Measurements from ENCODE around the gene TM9SF3. TPM values are rescaled to one million over a fixed set of nuclear protein-coding genes. Genes with fewer than 3 reads are reported as not detected.

Gene TM9SF3
- total and polyA plus RNA-seq, 10 of the 15 experiments (the other 5 are each of a cell fraction or from before 2014, with no cell fraction given) = 17.1 to 85.4 (median 44.9) TPM

GRCh38 chr10:96609510-96609909 is 22.7 kb upstream of the TM9SF3 start:
- Histone ChIP-seq H3K4me2 (ENCODE audit: control insufficient read depth, insufficient read depth) (no peak overlapping the region), H3K4me1 (ENCODE audit: control insufficient read depth, insufficient read depth, low read length) (no peaks in the 10 kb centered on the region), H3K4me3 (no peak overlapping the region), H3K79me2 (ENCODE audit: control insufficient read depth, insufficient read depth, low read length) (no peaks in the 10 kb centered on the region), H3K27me3 (replicated peaks in 1 of 2; ENCODE audit: control insufficient read depth in 2 of 2, insufficient read depth in 2 of 2, low read length in 1 of 2) (no peaks in the 10 kb centered on the region), H3K9ac (ENCODE audit: control insufficient read depth, insufficient read depth, low read length) (no peak overlapping the region), H4K20me1 (ENCODE audit: control insufficient read depth, insufficient read depth) (no peaks in the 10 kb centered on the region), H3K36me3 (ENCODE audit: control insufficient read depth in 2 of 2, insufficient read depth in 2 of 2, low read length in 1 of 2) (peaks cover 25 to 45% of the 10 kb centered on the region in 2 experiments), H3K27ac (ENCODE audit: control insufficient read depth, insufficient read depth) (no peak overlapping the region), H3K9me3 (replicated peaks; ENCODE audit: control insufficient read depth, insufficient read depth, low read length) (no peaks in the 10 kb centered on the region), H2AFZ (ENCODE audit: control insufficient read depth, low read depth, low read length) (no peak overlapping the region)
- in situ Hi-C loops (cut with MboI) = no loop called here
- TF ChIP-seq ZBTB33 (IDR thresholded peaks at IDR 0.05) (no peak), TCF7 (IDR thresholded peaks at IDR 0.05; ENCODE audit: borderline replicate concordance) (no peak), ZNF274 (IDR thresholded peaks at IDR 0.05; ENCODE audit: insufficient read depth, insufficient read length) (no peak), PKNOX1 (IDR thresholded peaks at IDR 0.05) (no peak), BCLAF1 (IDR thresholded peaks at IDR 0.05) (no peak), ATF2 (IDR thresholded peaks at IDR 0.05; ENCODE audit: low read length) (no peak), RB1 (IDR thresholded peaks at IDR 0.05; ENCODE audit: borderline replicate concordance) (no peak), CHD4 (IDR thresholded peaks at IDR 0.05) (no peak), CEBPB (IDR thresholded peaks at IDR 0.05; ENCODE audit: borderline replicate concordance in 1 of 2, low read depth in 2 of 2, low read length in 2 of 2) (no peak), YBX1 (IDR thresholded peaks at IDR 0.05) (no peak), RELA (IDR thresholded peaks at IDR 0.05; ENCODE audit: borderline replicate concordance, partially characterized antibody) (no peak), RELB (IDR thresholded peaks at IDR 0.05; ENCODE audit: low read depth) (no peak), NR2C2 (IDR thresholded peaks at IDR 0.05; ENCODE audit: borderline replicate concordance, control insufficient read depth, insufficient read length, low read depth) (no peak), IKZF1 (conservative IDR thresholded peaks at IDR 0.05) (no peak), ESRRA (IDR thresholded peaks at IDR 0.05; ENCODE audit: low read length) (no peak), GABPA (IDR thresholded peaks at IDR 0.05; ENCODE audit: low read depth) (no peak)
- FAIRE-seq (no peak), ATAC-seq (no peak), DNase-seq (ENCODE audit: low read depth, low spot score) (no peak)
- intact Hi-C loops (cut with micrococcal nuclease; ENCODE audit: unreplicated experiment) = loop anchor here (10.0 kb wide), 1 partner anchor 215 kb away; no protein-coding TSS in a partner anchor
- ChIA-PET RAD21 (ENCODE audit: unreplicated experiment) (no interaction called here), POLR2A (interaction anchor here (0.5 kb wide), 1 partner anchor 19 kb away, joined by 3 read pairs; no protein-coding TSS in a partner anchor), CTCF (interaction anchor here (0.6 to 1.4 kb wide), 3 partner anchors 12 to 1040 kb away, joined by 3 read pairs; no protein-coding TSS in a partner anchor), SMC1A (ENCODE audit: uncharacterized antibody, unreplicated experiment) (interaction anchor here (0.5 to 1.6 kb wide), 4 partner anchors 10 to 423 kb away, joined by 3 to 4 read pairs (median 3); no protein-coding TSS in a partner anchor)
- WGBS (ENCODE audit: insufficient coverage, insufficient replicate concordance, low lambda C conversion rate, missing lambda C conversion rate) = 97% methylated on average over 7 of the region's 7 CpGs
- no TSS peak for BruUV-seq (replicated peaks)

All from GM12878 (cell line).